SK-N-SH (cell line): ENCODE measurements around the gene SPATA6. TPM values are rescaled to one million over a fixed set of nuclear protein-coding genes. Genes with fewer than 3 reads are reported as not detected.

Experiments used
- CTCF ChIA-PET: fragments of 300-600, 350-600 bp; formaldehyde crosslinking; extraction: SDS; loops from one replicate; lab custom pipeline; 2021; lab: Yijun Ruan, JAX
- POLR2A ChIA-PET: fragments of 350-600 bp; sonication (Branson Sonifier 250); formaldehyde crosslinking; extraction: SDS; loops from one replicate; lab custom pipeline; 2020; ENCODE audit warnings: antibody characterized with exemption, inconsistent platforms; lab: Yijun Ruan, JAX
- DNase-seq: peaks from one replicate; pipeline ENCODE4 v3.0.0; 2012
- H2AFZ ChIP-seq: fragments of 200-600 bp; sonication (generic); 2 replicates; pipeline ENCODE4 v1.8.1; 2016; ENCODE audit warnings: antibody characterized with exemption, mild to moderate bottlenecking, low read depth
- H3F3A ChIP-seq: fragments of 200-600 bp; sonication (generic); replicated peaks from 2 replicates; pipeline ENCODE3; 2016; ENCODE audit warnings: antibody characterized with exemption, mild to moderate bottlenecking; ENCODE audit not compliant: insufficient read depth
- H3K27ac ChIP-seq, 2 experiments: fragments of 200-500 bp in 1 of 2; fragments of 200-600 bp in 1 of 2; sonication (Bioruptor generic) in 1 of 2; sonication (generic), shearing (Covaris generic) in 1 of 2; 2 replicates each; pipeline versions ENCODE4 v1.5.1 to v1.6.1; 2014 to 2016; ENCODE audit warnings: low read depth in 2 of 2, inconsistent platforms in 1 of 2, low read length in 1 of 2, mild to moderate bottlenecking in 1 of 2, mixed read lengths in 1 of 2
- H3K27me3 ChIP-seq: fragments of 200-600 bp; sonication (generic), shearing (Covaris generic); 2 replicates; pipeline ENCODE4 v1.6.1; 2016; ENCODE audit warnings: mixed run types; ENCODE audit not compliant: insufficient read depth
- H3K36me3 ChIP-seq, 2 experiments: fragments of 200-500 bp in 1 of 2; fragments of 200-600 bp in 1 of 2; sonication (Bioruptor generic) in 1 of 2; sonication (generic) in 1 of 2; replicated peaks in 1 of 2; 2 replicates each; pipeline versions ENCODE3 to v1.5.1; 2014 to 2016; ENCODE audit warnings: low read length in 1 of 2, mild to moderate bottlenecking in 1 of 2; ENCODE audit not compliant: insufficient read depth in 2 of 2, control insufficient read depth in 1 of 2
- H3K4me1 ChIP-seq, 2 experiments: fragments of 200-500 bp in 1 of 2; fragments of 200-600 bp in 1 of 2; sonication (Bioruptor generic) in 1 of 2; sonication (generic), shearing (Covaris generic) in 1 of 2; 2 replicates each; pipeline versions ENCODE4 v1.5.1 to v1.6.1; 2014 to 2016; ENCODE audit warnings: low read depth in 1 of 2, low read length in 1 of 2, mixed run types in 1 of 2; ENCODE audit not compliant: insufficient read depth in 2 of 2, control insufficient read depth in 1 of 2
- H3K4me2 ChIP-seq: fragments of 200-600 bp; sonication (generic), shearing (Covaris generic); 2 replicates; pipeline ENCODE4 v1.6.1; 2017; ENCODE audit warnings: mixed run types
- H3K4me3 ChIP-seq, 2 experiments: fragments of 200-500 bp in 1 of 2; fragments of 200-600 bp in 1 of 2; sonication (Bioruptor generic) in 1 of 2; sonication (generic), shearing (Covaris generic) in 1 of 2; 2 replicates each; pipeline versions ENCODE4 v1.5.1 to v1.8.1; 2014 to 2016; ENCODE audit warnings: low read depth in 2 of 2, inconsistent platforms in 1 of 2, low read length in 1 of 2, mild to moderate bottlenecking in 1 of 2, mixed read lengths in 1 of 2, moderate library complexity in 1 of 2
- H3K79me2 ChIP-seq: fragments of 200-600 bp; sonication (generic); 2 replicates; pipeline ENCODE4 v1.8.1; 2017; ENCODE audit warnings: mild to moderate bottlenecking; ENCODE audit not compliant: insufficient read depth
- H3K9ac ChIP-seq: fragments of 200-600 bp; sonication (generic); 2 replicates; pipeline ENCODE4 v1.6.1; 2017; ENCODE audit warnings: mixed run types
- H3K9me2 ChIP-seq: fragments of 200-600 bp; sonication (generic); 2 replicates; pipeline ENCODE4 v1.6.1; 2017; ENCODE audit warnings: mixed run types
- H3K9me3 ChIP-seq: fragments of 200-600 bp; sonication (generic); 2 replicates; pipeline ENCODE4 v1.6.1; 2017; ENCODE audit warnings: mixed run types, mild to moderate bottlenecking, moderate library complexity
- H4K20me1 ChIP-seq: fragments of 200-600 bp; sonication (generic); 2 replicates; pipeline ENCODE4 v1.6.1; 2017; ENCODE audit warnings: mild to moderate bottlenecking, mixed run types; ENCODE audit not compliant: insufficient read depth
- CTCF ChIP-seq: fragments of 200-600 bp; sonication (generic); IDR thresholded peaks from 2 replicates; pipeline ENCODE4 v1.6.1; 2017; ENCODE audit warnings: antibody characterized with exemption, mild to moderate bottlenecking, moderate library complexity
- EP300 ChIP-seq, 2 experiments: IDR thresholded peaks; 2 replicates each; pipeline versions ENCODE4 v1.4.0 to v1.6.1; 2012; ENCODE audit warnings: borderline replicate concordance in 1 of 2, low read depth in 1 of 2, low read length in 1 of 2
- GABPA ChIP-seq: IDR thresholded peaks from 2 replicates; pipeline ENCODE4 v1.4.0; 2012; ENCODE audit warnings: low read depth, mild to moderate bottlenecking
- MAX ChIP-seq: IDR thresholded peaks from 2 replicates; pipeline ENCODE4 v1.4.0; 2012; ENCODE audit warnings: low read depth
- MEF2A ChIP-seq: IDR thresholded peaks from 2 replicates; pipeline ENCODE4 v1.4.0; 2012; ENCODE audit warnings: low read depth, borderline replicate concordance
- MXI1 ChIP-seq: IDR thresholded peaks from 2 replicates; pipeline ENCODE4 v1.6.1; 2012; ENCODE audit warnings: mild to moderate bottlenecking, low read depth, low read length, improper control_type of control experiment
- NRF1 ChIP-seq: IDR thresholded peaks from 2 replicates; pipeline ENCODE4 v1.6.1; 2012; ENCODE audit warnings: low read depth, mild to moderate bottlenecking, low read length
- POLR2AphosphoS5 ChIP-seq: IDR thresholded peaks from 2 replicates; pipeline ENCODE4 v1.6.1; 2012; ENCODE audit warnings: low read depth, low read length
- REST ChIP-seq: IDR thresholded peaks from 2 replicates; pipeline ENCODE4 v1.6.1; 2012; ENCODE audit warnings: mild to moderate bottlenecking, low read depth, low read length, moderate library complexity
- RFX5 ChIP-seq: IDR thresholded peaks from 2 replicates; pipeline ENCODE4 v1.6.1; 2012; ENCODE audit warnings: mild to moderate bottlenecking, improper control_type of control experiment, low read length
- SIN3A ChIP-seq: IDR thresholded peaks from 2 replicates; pipeline ENCODE4 v1.6.1; 2012; ENCODE audit warnings: low read depth, mild to moderate bottlenecking, low read length, moderate library complexity, borderline replicate concordance
- SMC3 ChIP-seq: IDR thresholded peaks from 2 replicates; pipeline ENCODE4 v1.6.1; 2012; ENCODE audit warnings: low read depth, low read length, improper control_type of control experiment
- TCF12 ChIP-seq: IDR thresholded peaks from 2 replicates; pipeline ENCODE4 v1.4.0; 2012
- TEAD4 ChIP-seq: IDR thresholded peaks from 2 replicates; pipeline ENCODE4 v1.4.0; 2012; ENCODE audit warnings: mild to moderate bottlenecking, borderline replicate concordance; ENCODE audit not compliant: insufficient read depth
- USF1 ChIP-seq: IDR thresholded peaks from 2 replicates; pipeline ENCODE4 v1.4.0; 2012; ENCODE audit warnings: low read depth, borderline replicate concordance
- WGBS: methylation state at CpG from one replicate; pipeline ENCODE4 v1.1.6; 2017; ENCODE audit warnings: low lambda C conversion rate; 5-methylcytosine and 5-hydroxymethylcytosine counted together
- polyA plus RNA-seq, 3 experiments: library from polyadenylated mRNA; depleted of rRNA; stranded (reverse); fragments of >200 nt; gene quantifications; 2 replicates each; pipeline ENCODE4 v1.2.3, GENCODE V29; 2012

SPATA6 gene
- polyA plus RNA-seq, 1 of the 3 experiments (the other 2 are of a cell fraction) = 2.4 TPM

GRCh38 chr1:48292706-48293105 is 179.3 kb downstream of the SPATA6 start:
- Histone ChIP-seq H2AFZ (no peak overlapping the region), H3K79me2 (no peaks in the 10 kb centered on the region), H3K9me3 (no peaks in the 10 kb centered on the region), H3K9ac (no peak overlapping the region), H3K27ac (no peak overlapping the region), H3K9me2 (no peaks in the 10 kb centered on the region), H3F3A (no peaks in the 10 kb centered on the region), H3K4me2 (no peak overlapping the region)
- DNase-seq = no peak
- CTCF ChIA-PET = interaction anchor here (1.9 kb wide), 1 partner anchor 11 kb away, joined by 6 read pairs; no protein-coding TSS in a partner anchor
- POLR2A ChIA-PET = no interaction called here
- 84% methylated on average over 3 of the region's 5 CpGs for WGBS
- no peak for TF ChIP-seq SMC3
- TF ChIP-seq, all 33 proteins: peak for 0
- no peaks in the 10 kb centered on the region for H3K4me1 ChIP-seq
- H3K4me3 ChIP-seq = no peak overlapping the region
- H3K27me3 ChIP-seq = no peaks in the 10 kb centered on the region
- H3K36me3 ChIP-seq = no peaks in the 10 kb centered on the region
- H4K20me1 ChIP-seq = no peaks in the 10 kb centered on the region

DNA sequence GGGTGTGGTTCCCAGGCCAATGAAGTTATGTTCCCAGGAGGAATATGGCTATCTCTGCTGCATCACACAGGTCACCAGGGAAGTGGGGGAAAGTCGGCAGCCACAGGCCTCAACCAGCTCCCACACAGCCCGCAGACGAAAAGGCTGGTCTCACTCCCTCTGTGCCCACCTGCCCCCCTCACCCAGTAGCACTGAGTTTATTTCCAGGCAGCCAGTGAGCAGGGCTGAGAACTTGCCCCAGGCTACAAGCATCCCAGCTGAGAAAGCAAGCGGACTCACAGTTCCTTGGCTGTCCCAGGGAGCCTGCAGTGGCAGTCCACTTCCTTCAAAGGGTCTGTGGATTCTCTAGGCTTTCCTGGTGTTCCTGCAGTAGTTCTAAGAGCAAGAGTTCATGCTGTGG is 180.6 kb downstream of the SPATA6 start:
- H2AFZ ChIP-seq = no peak overlapping the region
- no peaks in the 10 kb centered on the region for H3K36me3 ChIP-seq
- H3K79me2 ChIP-seq = no peaks in the 10 kb centered on the region
- no peak overlapping the region for H3K27ac ChIP-seq
- no peak for TF ChIP-seq MEF2A
- TF ChIP-seq MAX = no peak
- TF ChIP-seq REST = no peak
- TF ChIP-seq CTCF = no peak
- no peak for TF ChIP-seq MXI1
- TF ChIP-seq NRF1 = no peak
- TF ChIP-seq GABPA = no peak
- TF ChIP-seq RFX5 = no peak
- TF ChIP-seq SIN3A = no peak
- TF ChIP-seq TCF12 = no peak
- TF ChIP-seq POLR2AphosphoS5 = no peak
- no peak for TF ChIP-seq EP300 (IDR thresholded peaks at IDR 0.05; ENCODE audit: borderline replicate concordance in 1 of 2, low read depth in 1 of 2, low read length in 1 of 2)
- TF ChIP-seq USF1 = no peak
- TF ChIP-seq TEAD4 = no peak
- no peak overlapping the region for H3K4me3 ChIP-seq
- no peak overlapping the region for H3K9ac ChIP-seq
- WGBS = no CpG with 5 or more reads among the region's 4 CpGs
- no peaks in the 10 kb centered on the region for H3K27me3 ChIP-seq
- H3K9me3 ChIP-seq = no peaks in the 10 kb centered on the region
- no peaks in the 10 kb centered on the region for H3F3A ChIP-seq
- no peak for DNase-seq
- ChIA-PET POLR2A (no interaction called here), CTCF (no interaction called here)
- no peaks in the 10 kb centered on the region for H3K4me1 ChIP-seq
- H3K9me2 ChIP-seq = no peaks in the 10 kb centered on the region
- no peaks in the 10 kb centered on the region for H4K20me1 ChIP-seq
- no peak overlapping the region for H3K4me2 ChIP-seq
